Measurements from ENCODE around the gene SFT2D3.

DNA sequence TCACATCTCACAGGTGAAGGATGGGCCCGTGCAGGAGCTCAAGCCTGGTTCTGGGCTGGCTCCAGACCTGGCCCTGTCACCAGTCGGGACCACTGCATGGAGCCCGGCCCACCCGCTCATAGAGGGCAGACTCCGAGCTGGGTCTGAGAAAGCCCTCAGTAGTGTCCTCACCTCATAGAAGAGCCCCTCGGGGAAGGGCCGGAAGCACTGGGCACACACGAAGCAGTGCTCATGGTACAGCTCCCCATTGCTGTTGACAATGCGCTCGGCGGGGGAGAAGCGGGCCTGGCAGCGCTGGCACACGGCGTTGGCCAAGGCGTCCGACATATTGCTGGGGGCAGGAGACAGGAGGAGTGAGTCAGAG, 44.1 kb upstream of the SFT2D3 start:
- TF ChIP-seq, protein P1, sequence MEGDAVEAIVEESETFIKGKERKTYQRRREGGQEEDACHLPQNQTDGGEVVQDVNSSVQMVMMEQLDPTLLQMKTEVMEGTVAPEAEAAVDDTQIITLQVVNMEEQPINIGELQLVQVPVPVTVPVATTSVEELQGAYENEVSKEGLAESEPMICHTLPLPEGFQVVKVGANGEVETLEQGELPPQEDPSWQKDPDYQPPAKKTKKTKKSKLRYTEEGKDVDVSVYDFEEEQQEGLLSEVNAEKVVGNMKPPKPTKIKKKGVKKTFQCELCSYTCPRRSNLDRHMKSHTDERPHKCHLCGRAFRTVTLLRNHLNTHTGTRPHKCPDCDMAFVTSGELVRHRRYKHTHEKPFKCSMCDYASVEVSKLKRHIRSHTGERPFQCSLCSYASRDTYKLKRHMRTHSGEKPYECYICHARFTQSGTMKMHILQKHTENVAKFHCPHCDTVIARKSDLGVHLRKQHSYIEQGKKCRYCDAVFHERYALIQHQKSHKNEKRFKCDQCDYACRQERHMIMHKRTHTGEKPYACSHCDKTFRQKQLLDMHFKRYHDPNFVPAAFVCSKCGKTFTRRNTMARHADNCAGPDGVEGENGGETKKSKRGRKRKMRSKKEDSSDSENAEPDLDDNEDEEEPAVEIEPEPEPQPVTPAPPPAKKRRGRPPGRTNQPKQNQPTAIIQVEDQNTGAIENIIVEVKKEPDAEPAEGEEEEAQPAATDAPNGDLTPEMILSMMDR (conservative IDR thresholded peaks at IDR 0.05; ENCODE audit: low read depth, low read length) = no peak
- no peak for TF ChIP-seq EZH2 (IDR thresholded peaks at IDR 0.05; ENCODE audit: borderline replicate concordance, low read depth, low read length, poor library complexity, severe bottlenecking)
